ENCODE data around the gene BMERB1. TPM values are rescaled to one million over a fixed set of nuclear protein-coding genes. Genes with fewer than 3 reads are reported as not detected.
"Not testable (repeated sequence)": the region's sequence is repeated elsewhere in the genome, so short reads cannot be mapped to it uniquely, and the experiment has no call there.

BMERB1 gene
- total RNA-seq, 2 donors from 2014 or later: 6.2 to 9.1 TPM

GRCh38 chr16:15435216-15435864, 952 bp downstream of the BMERB1 start:
- TF ChIP-seq, protein P1, sequence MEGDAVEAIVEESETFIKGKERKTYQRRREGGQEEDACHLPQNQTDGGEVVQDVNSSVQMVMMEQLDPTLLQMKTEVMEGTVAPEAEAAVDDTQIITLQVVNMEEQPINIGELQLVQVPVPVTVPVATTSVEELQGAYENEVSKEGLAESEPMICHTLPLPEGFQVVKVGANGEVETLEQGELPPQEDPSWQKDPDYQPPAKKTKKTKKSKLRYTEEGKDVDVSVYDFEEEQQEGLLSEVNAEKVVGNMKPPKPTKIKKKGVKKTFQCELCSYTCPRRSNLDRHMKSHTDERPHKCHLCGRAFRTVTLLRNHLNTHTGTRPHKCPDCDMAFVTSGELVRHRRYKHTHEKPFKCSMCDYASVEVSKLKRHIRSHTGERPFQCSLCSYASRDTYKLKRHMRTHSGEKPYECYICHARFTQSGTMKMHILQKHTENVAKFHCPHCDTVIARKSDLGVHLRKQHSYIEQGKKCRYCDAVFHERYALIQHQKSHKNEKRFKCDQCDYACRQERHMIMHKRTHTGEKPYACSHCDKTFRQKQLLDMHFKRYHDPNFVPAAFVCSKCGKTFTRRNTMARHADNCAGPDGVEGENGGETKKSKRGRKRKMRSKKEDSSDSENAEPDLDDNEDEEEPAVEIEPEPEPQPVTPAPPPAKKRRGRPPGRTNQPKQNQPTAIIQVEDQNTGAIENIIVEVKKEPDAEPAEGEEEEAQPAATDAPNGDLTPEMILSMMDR (IDR thresholded peaks at IDR 0.05): no peak
- no peak for DNase-seq
- Histone ChIP-seq H3K27ac (peak overlapping the region; percentile 49), H3K4me3 (peak overlapping the region; percentile 41), H3K9me3 (no peaks in the 10 kb centered on the region), H3K9ac (ENCODE audit: low read depth in 2 of 2, low read length in 2 of 2) (peak overlapping the region; percentile 34 to 72), H3K4me1 (no peaks in the 10 kb centered on the region), H3K36me3 (no peaks in the 10 kb centered on the region), H3K27me3 (peaks cover 17% of the 10 kb centered on the region)
- intact Hi-C loops (cut with DNase I): no loop called here

DNA sequence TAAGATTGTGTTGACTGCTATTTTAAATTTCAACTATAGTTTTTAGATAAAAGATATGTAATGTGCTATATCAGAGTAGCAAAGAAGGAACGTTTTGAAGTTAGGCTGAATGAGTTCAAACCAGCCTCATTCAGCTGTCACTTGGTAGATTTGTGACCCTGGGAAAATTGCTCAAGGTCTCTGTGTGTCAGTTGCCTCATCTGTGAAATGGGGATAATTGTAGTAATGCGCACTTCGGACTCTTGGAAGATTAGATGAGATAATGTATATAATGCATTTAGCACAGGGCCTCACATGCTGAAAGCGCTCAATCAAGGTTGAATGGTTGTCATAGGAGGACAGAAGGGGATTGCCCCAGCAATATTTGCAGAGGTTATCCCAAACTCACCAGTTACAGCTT, 4.7 kb downstream of the BMERB1 start:
- Histone ChIP-seq H3K27me3 (peaks cover 15% of the 10 kb centered on the region), H3K4me3 (no peak overlapping the region), H3K9me3 (no peaks in the 10 kb centered on the region), H3K36me3 (no peaks in the 10 kb centered on the region), H3K4me1 (no peaks in the 10 kb centered on the region), H3K9ac (ENCODE audit: low read depth in 2 of 2, low read length in 2 of 2) (no peak overlapping the region), H3K27ac (no peak overlapping the region)
- intact Hi-C loops (cut with DNase I): no loop called here
- TF ChIP-seq, protein P1 (IDR thresholded peaks at IDR 0.05): no peak
- DNase-seq: no peak

DNA sequence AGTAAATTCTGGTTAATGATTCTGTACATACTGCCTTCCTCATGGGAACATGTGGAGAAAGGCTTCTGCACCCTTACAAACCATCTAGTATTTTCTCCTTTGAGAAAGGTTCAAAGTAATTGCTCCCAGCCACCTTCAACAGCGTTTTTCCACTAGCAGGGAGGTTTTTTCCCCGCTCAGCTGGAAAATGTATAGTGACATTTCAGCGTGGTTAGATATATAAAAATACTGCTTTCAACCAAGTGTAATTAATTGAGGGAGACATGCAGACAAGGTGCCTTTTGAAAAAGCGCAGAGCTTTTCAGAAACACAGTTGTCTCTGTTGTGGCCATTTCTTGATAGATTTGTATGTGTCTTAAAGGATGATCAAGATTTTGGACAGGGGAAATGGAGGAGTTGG, 5.1 kb downstream of the BMERB1 start:
- DNase-seq: no peak
- intact Hi-C loops (cut with DNase I): no loop called here
- H3K36me3 ChIP-seq: no peaks in the 10 kb centered on the region
- H3K4me1 ChIP-seq: no peaks in the 10 kb centered on the region
- H3K4me3 ChIP-seq: no peak overlapping the region
- H3K27me3 ChIP-seq: peaks cover 11% of the 10 kb centered on the region
- peak overlapping the region; percentile 10 for H3K27ac ChIP-seq
- no peaks in the 10 kb centered on the region for H3K9me3 ChIP-seq
- TF ChIP-seq, protein P1 (IDR thresholded peaks at IDR 0.05): no peak
- H3K9ac ChIP-seq (ENCODE audit: low read depth in 2 of 2, low read length in 2 of 2): no peak overlapping the region

- H3K27me3 ChIP-seq: no peaks in the 10 kb centered on the region
- H3K4me3 ChIP-seq: no peak overlapping the region
- no peak overlapping the region for H3K9ac ChIP-seq (ENCODE audit: low read depth in 2 of 2, low read length in 2 of 2)
- no peak for DNase-seq
- intact Hi-C loops (cut with DNase I): no loop called here
- no peaks in the 10 kb centered on the region for H3K36me3 ChIP-seq
- TF ChIP-seq, protein P1 (IDR thresholded peaks at IDR 0.05): no peak
- no peaks in the 10 kb centered on the region for H3K4me1 ChIP-seq
- no peaks in the 10 kb centered on the region for H3K9me3 ChIP-seq
- no peak overlapping the region for H3K27ac ChIP-seq
Measured at GRCh38 chr16:15440852-15441251, 6.5 kb downstream of the BMERB1 start.

GRCh38 chr16:15442140-15442539, 7.8 kb downstream of the BMERB1 start:
- H3K9ac ChIP-seq (ENCODE audit: low read depth in 2 of 2, low read length in 2 of 2); intact Hi-C loops (cut with DNase I); H3K9me3 ChIP-seq; DNase-seq; H3K4me1 ChIP-seq; H3K4me3 ChIP-seq; H3K27ac ChIP-seq; H3K36me3 ChIP-seq; H3K27me3 ChIP-seq: not testable (repeated sequence)

- Histone ChIP-seq H3K4me1 (no peaks in the 10 kb centered on the region), H3K9me3 (no peaks in the 10 kb centered on the region), H3K27me3 (no peaks in the 10 kb centered on the region), H3K36me3 (no peaks in the 10 kb centered on the region), H3K4me3 (no peak overlapping the region), H3K27ac (no peak overlapping the region), H3K9ac (ENCODE audit: low read depth in 2 of 2, low read length in 2 of 2) (no peak overlapping the region)
- DNase-seq: no peak
- intact Hi-C loops (cut with DNase I): no loop called here
- TF ChIP-seq, protein P1 (IDR thresholded peaks at IDR 0.05): no peak
Measured at GRCh38 chr16:15443753-15444152, 9.4 kb downstream of the BMERB1 start.

All from colonic mucosa (tissue), 4 donors.